Astrocyte (in vitro differentiated cells and primary cell): ENCODE data around the gene MICALL2.

Experiments
- CTCF ChIP-seq: IDR thresholded peaks from 2 replicates; pipeline ENCODE4 v1.5.1; 2011; ENCODE audit warnings: low read depth, mild to moderate bottlenecking, inconsistent platforms, low read length, moderate library complexity; ENCODE audit not compliant: insufficient read depth
- EZH2 ChIP-seq: IDR thresholded peaks from 2 replicates; pipeline ENCODE4 v1.6.1; 2012; ENCODE audit warnings: mild to moderate bottlenecking, low read length, inconsistent platforms; ENCODE audit not compliant: insufficient read depth

GRCh38 chr7:1385086-1385808 lies 74.0 kb downstream of the MICALL2 start:
- TF ChIP-seq CTCF (no peak), EZH2 (no peak)
